H1 (cell line): ENCODE data around the gene ODC1. TPM values are rescaled to one million over a fixed set of nuclear protein-coding genes. Genes with fewer than 3 reads are reported as not detected.

Experiments
- EGR1 ChIP-seq: IDR thresholded peaks from 2 replicates; pipeline ENCODE4 v1.6.1; 2011; ENCODE audit warnings: low read depth, low read length, borderline replicate concordance
- FOSL1 ChIP-seq: IDR thresholded peaks from 2 replicates; pipeline ENCODE4 v1.6.1; 2011; ENCODE audit warnings: mild to moderate bottlenecking, low read depth, low read length, moderate library complexity; ENCODE audit not compliant: insufficient read depth
- HDAC6 ChIP-seq: IDR thresholded peaks from one replicate; pipeline ENCODE4 v1.7.1; 2012; ENCODE audit warnings: low read depth, mild to moderate bottlenecking, inconsistent platforms, low read length, moderate library complexity
- KDM4A ChIP-seq: IDR thresholded peaks from one replicate; pipeline ENCODE4 v1.7.1; 2012; ENCODE audit warnings: low read depth, mild to moderate bottlenecking, moderate library complexity, low read length, inconsistent platforms; ENCODE audit not compliant: severe bottlenecking
- SP1 ChIP-seq: IDR thresholded peaks from 2 replicates; pipeline ENCODE4 v1.6.1; 2011; ENCODE audit warnings: low read depth, low read length
- SUZ12 ChIP-seq: fragments of 200-600 bp; sonication (generic); IDR thresholded peaks from 2 replicates; pipeline ENCODE4 v1.6.1; 2012; ENCODE audit warnings: mild to moderate bottlenecking, inconsistent platforms, low read length, moderate library complexity, mixed read lengths
- polyA plus RNA-seq, 7 experiments: library from polyadenylated mRNA; depleted of rRNA in 3 of 7; stranded (reverse) in 5 of 7; unstranded in 2 of 7; fragments of >200 nt in 5 of 7; fragments of 200-250 nt in 2 of 7; gene quantifications; 1 replicate in 5 of 7; 2 replicates in 1 of 7; 4 replicates in 1 of 7; pipeline versions ENCODE4 v1.2.1 to v1.2.3, GENCODE V29; 2011 to 2013; ENCODE audit warnings: missing spikeins in 2 of 7, mixed read lengths in 2 of 7
- total RNA-seq: library from RNA; stranded (reverse); fragmentation: NEBNext Ultra II Directional; extraction: Animal tissue kit (Norgen Biotek cat#: 25700); gene quantifications from 2 replicates; pipeline ENCODE4 v1.2.1, GENCODE V29; 2021
- TF ChIP-seq, protein P1 (sequence below): fragments of 300-600 bp; sonication (generic); IDR thresholded peaks from 2 replicates; pipeline ENCODE4 v1.7.1; 2012; ENCODE audit warnings: low read length, moderate library complexity, mild to moderate bottlenecking, inconsistent platforms; ENCODE audit not compliant: insufficient replicate concordance

The ODC1 gene
- total and polyA plus RNA-seq, 2 of the 8 experiments (the other 6 are each of a cell fraction or from before 2014, with no cell fraction given), result 57.2 to 76.7 TPM

DNA sequence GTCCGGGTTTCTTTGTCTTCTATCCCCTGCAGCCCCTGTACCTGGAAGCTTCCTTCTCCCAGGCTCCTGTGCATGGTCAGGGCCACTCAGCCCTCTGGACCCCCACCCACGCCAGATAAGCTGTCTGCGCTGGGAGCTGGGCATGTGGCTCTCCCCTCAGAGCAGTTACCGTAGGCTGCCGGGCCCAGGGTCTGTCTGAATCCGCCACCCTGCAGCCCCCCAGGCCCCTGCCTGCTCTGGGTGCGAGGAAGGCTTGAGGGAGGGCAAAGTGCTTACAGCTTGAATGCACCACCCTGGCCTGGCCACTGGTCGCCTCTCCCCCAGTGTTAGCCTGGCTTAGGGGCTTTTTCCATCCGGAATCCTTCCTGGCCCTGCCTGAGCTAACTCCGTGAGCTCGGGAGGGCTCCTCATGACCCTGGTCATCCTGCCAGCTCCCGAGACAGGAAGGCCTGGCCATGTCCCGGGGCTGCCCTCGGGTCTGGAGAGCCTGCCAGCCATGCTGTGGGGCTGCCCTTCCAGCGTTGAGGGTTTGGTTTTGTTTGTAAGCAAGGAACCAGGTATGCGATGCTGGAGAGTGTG lies 50.7 kb downstream of the ODC1 start (continued):
- TF ChIP-seq SP1, result no peak
- TF ChIP-seq KDM4A, result no peak
- no peak for TF ChIP-seq EGR1
- TF ChIP-seq FOSL1, result no peak
- no peak for TF ChIP-seq HDAC6
- no peak for TF ChIP-seq SUZ12
- TF ChIP-seq, protein P1, sequence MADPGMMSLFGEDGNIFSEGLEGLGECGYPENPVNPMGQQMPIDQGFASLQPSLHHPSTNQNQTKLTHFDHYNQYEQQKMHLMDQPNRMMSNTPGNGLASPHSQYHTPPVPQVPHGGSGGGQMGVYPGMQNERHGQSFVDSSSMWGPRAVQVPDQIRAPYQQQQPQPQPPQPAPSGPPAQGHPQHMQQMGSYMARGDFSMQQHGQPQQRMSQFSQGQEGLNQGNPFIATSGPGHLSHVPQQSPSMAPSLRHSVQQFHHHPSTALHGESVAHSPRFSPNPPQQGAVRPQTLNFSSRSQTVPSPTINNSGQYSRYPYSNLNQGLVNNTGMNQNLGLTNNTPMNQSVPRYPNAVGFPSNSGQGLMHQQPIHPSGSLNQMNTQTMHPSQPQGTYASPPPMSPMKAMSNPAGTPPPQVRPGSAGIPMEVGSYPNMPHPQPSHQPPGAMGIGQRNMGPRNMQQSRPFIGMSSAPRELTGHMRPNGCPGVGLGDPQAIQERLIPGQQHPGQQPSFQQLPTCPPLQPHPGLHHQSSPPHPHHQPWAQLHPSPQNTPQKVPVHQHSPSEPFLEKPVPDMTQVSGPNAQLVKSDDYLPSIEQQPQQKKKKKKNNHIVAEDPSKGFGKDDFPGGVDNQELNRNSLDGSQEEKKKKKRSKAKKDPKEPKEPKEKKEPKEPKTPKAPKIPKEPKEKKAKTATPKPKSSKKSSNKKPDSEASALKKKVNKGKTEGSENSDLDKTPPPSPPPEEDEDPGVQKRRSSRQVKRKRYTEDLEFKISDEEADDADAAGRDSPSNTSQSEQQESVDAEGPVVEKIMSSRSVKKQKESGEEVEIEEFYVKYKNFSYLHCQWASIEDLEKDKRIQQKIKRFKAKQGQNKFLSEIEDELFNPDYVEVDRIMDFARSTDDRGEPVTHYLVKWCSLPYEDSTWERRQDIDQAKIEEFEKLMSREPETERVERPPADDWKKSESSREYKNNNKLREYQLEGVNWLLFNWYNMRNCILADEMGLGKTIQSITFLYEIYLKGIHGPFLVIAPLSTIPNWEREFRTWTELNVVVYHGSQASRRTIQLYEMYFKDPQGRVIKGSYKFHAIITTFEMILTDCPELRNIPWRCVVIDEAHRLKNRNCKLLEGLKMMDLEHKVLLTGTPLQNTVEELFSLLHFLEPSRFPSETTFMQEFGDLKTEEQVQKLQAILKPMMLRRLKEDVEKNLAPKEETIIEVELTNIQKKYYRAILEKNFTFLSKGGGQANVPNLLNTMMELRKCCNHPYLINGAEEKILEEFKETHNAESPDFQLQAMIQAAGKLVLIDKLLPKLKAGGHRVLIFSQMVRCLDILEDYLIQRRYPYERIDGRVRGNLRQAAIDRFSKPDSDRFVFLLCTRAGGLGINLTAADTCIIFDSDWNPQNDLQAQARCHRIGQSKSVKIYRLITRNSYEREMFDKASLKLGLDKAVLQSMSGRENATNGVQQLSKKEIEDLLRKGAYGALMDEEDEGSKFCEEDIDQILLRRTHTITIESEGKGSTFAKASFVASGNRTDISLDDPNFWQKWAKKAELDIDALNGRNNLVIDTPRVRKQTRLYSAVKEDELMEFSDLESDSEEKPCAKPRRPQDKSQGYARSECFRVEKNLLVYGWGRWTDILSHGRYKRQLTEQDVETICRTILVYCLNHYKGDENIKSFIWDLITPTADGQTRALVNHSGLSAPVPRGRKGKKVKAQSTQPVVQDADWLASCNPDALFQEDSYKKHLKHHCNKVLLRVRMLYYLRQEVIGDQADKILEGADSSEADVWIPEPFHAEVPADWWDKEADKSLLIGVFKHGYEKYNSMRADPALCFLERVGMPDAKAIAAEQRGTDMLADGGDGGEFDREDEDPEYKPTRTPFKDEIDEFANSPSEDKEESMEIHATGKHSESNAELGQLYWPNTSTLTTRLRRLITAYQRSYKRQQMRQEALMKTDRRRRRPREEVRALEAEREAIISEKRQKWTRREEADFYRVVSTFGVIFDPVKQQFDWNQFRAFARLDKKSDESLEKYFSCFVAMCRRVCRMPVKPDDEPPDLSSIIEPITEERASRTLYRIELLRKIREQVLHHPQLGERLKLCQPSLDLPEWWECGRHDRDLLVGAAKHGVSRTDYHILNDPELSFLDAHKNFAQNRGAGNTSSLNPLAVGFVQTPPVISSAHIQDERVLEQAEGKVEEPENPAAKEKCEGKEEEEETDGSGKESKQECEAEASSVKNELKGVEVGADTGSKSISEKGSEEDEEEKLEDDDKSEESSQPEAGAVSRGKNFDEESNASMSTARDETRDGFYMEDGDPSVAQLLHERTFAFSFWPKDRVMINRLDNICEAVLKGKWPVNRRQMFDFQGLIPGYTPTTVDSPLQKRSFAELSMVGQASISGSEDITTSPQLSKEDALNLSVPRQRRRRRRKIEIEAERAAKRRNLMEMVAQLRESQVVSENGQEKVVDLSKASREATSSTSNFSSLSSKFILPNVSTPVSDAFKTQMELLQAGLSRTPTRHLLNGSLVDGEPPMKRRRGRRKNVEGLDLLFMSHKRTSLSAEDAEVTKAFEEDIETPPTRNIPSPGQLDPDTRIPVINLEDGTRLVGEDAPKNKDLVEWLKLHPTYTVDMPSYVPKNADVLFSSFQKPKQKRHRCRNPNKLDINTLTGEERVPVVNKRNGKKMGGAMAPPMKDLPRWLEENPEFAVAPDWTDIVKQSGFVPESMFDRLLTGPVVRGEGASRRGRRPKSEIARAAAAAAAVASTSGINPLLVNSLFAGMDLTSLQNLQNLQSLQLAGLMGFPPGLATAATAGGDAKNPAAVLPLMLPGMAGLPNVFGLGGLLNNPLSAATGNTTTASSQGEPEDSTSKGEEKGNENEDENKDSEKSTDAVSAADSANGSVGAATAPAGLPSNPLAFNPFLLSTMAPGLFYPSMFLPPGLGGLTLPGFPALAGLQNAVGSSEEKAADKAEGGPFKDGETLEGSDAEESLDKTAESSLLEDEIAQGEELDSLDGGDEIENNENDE, result no peak
- TF ChIP-seq, all 59 proteins: peak for 0
